Breast epithelium (tissue), 3 donors: ENCODE data around the gene SLC43A1.

ENCODE experiments used
- POLR2A ChIP-seq: fragments of 450-650 bp; IDR thresholded peaks from one replicate; pipeline ENCODE4 v1.6.1; 2016; ENCODE audit warnings: antibody characterized with exemption, mild to moderate bottlenecking, moderate library complexity
- POLR2AphosphoS5 ChIP-seq, 3 donors: sonication (generic); formaldehyde crosslinking; IDR thresholded peaks; one replicate each; pipeline ENCODE4 v1.6.1; 2017; ENCODE audit warnings: antibody characterized with exemption in 3 of 3

GRCh38 chr11:57475191-57475590 lies 40.3 kb downstream of the SLC43A1 start:
- TF ChIP-seq POLR2A (no peak), POLR2AphosphoS5 (IDR thresholded peaks at IDR 0.05) (no peak)
